NCI-H2029 treated with DMSO at 0.1 percent for 48 hours (cell line): ENCODE results near the gene HECTD1.

ENCODE experiments used
- DNase-seq: peaks from one replicate; lab custom pipeline; 2025; lab: John Stamatoyannopoulos, UW

The HECTD1 gene

DNA sequence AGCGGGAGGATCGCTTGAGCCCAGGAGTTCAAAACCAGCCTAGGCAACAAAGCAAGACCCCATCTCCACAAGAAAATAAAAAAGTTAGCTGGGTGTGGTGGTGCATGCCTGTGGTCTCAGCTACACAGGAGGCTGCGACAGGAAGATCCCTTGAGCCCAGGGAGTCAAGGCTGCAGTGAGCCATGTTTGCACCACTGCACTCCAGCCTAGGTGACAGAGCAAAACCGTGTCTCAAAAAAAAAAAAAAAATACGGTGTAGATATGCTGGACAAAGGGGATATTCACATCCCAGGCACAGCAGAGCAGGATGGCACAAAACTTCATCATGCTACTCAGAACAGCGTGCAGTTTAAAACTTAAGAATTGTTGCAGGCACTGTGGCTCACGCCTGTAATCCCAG, 156.6 kb downstream of the HECTD1 start:
- no peak for DNase-seq
